Measurements from ENCODE around the gene DAAM1.
A peak's percentile ranks its signal among the peaks of the same experiment; 100 is the strongest.

DAAM1 gene

GRCh38 chr14:59313658-59314608 is 125.5 kb downstream of the DAAM1 start:
- H3K4ac ChIP-seq (ENCODE audit: low read depth in 1 of 2, low read length in 2 of 2), result no peak overlapping the region
- H3K4me3 ChIP-seq (ENCODE audit: insufficient read depth in 1 of 2, low read depth in 1 of 2, low read length in 2 of 2), result no peak overlapping the region
- 99% methylated on average over 2 of the region's 3 CpGs for WGBS

GRCh38 chr14:59314953-59315599 is 126.6 kb downstream of the DAAM1 start:
- H2BK120ac ChIP-seq (ENCODE audit: low read depth, low read length), result no peak overlapping the region
- WGBS, result 100% methylated on average over 4 of the region's 5 CpGs
- no peak overlapping the region for H2BK12ac ChIP-seq (ENCODE audit: low read length in 2 of 2)
- no peak overlapping the region for H3K4ac ChIP-seq (ENCODE audit: low read depth in 1 of 2, low read length in 2 of 2)
- H3K9me3 ChIP-seq (ENCODE audit: control insufficient read depth, low read length), result no peaks in the 10 kb centered on the region
- DNase-seq, result no peak
- H2AK5ac ChIP-seq (ENCODE audit: low read length, severe bottlenecking), result no peak overlapping the region
- no peaks in the 10 kb centered on the region for H3K27me3 ChIP-seq (ENCODE audit: control insufficient read depth in 1 of 2, insufficient read depth in 1 of 2, low read length in 2 of 2)
- no peak overlapping the region for H3K4me3 ChIP-seq (ENCODE audit: insufficient read depth in 1 of 2, low read depth in 1 of 2, low read length in 2 of 2)
- H3K4me2 ChIP-seq (ENCODE audit: low read length, poor library complexity, severe bottlenecking), result no peak overlapping the region
- peaks cover 4% of the 10 kb centered on the region for H3K4me1 ChIP-seq (ENCODE audit: control insufficient read depth, insufficient read depth, low read depth, low read length)
- H3K36me3 ChIP-seq (ENCODE audit: control insufficient read depth in 1 of 2, insufficient read depth in 2 of 2, low read depth in 1 of 2, low read length in 2 of 2), result peaks cover 0 to 4% of the 10 kb centered on the region in 2 experiments
- no peak overlapping the region for H3K9ac ChIP-seq (ENCODE audit: low read length)
- no peak overlapping the region for H3K27ac ChIP-seq (ENCODE audit: low read length, poor library complexity, severe bottlenecking)
- no peak overlapping the region for H3K14ac ChIP-seq (ENCODE audit: low read length in 2 of 2)
- no peak overlapping the region for H3K23ac ChIP-seq (ENCODE audit: low read length in 2 of 2)
- H2BK5ac ChIP-seq (ENCODE audit: low read depth, low read length, poor library complexity, severe bottlenecking), result no peak overlapping the region
- no peak overlapping the region for H4K91ac ChIP-seq (ENCODE audit: low read length)
- no peak overlapping the region for H2AFZ ChIP-seq (ENCODE audit: low read depth, low read length)
- no peak overlapping the region for H3K18ac ChIP-seq (ENCODE audit: low read depth in 1 of 2, low read length in 2 of 2)
- H4K8ac ChIP-seq (ENCODE audit: low read length), result no peak overlapping the region
- no peak overlapping the region for H2BK15ac ChIP-seq (ENCODE audit: low read depth, poor library complexity, severe bottlenecking)
- H3K79me1 ChIP-seq (replicated peaks; ENCODE audit: low read length, poor library complexity, severe bottlenecking), result peaks cover 4% of the 10 kb centered on the region

More at GRCh38 chr14:59313658-59314608, 125.5 kb downstream of the DAAM1 start:
- Histone ChIP-seq H2BK5ac (ENCODE audit: low read depth, low read length, poor library complexity, severe bottlenecking) (no peak overlapping the region), H2AFZ (ENCODE audit: low read depth, low read length) (no peak overlapping the region), H2BK120ac (ENCODE audit: low read depth, low read length) (no peak overlapping the region), H3K9ac (ENCODE audit: low read length) (no peak overlapping the region), H2BK15ac (ENCODE audit: low read depth, poor library complexity, severe bottlenecking) (no peak overlapping the region), H2AK5ac (ENCODE audit: low read length, severe bottlenecking) (peak overlapping the region; percentile 76), H3K4me2 (ENCODE audit: low read length, poor library complexity, severe bottlenecking) (no peak overlapping the region), H3K27ac (ENCODE audit: low read length, poor library complexity, severe bottlenecking) (no peak overlapping the region), H3K9me3 (ENCODE audit: control insufficient read depth, low read length) (no peaks in the 10 kb centered on the region), H4K91ac (ENCODE audit: low read length) (no peak overlapping the region), H3K79me1 (replicated peaks; ENCODE audit: low read length, poor library complexity, severe bottlenecking) (peaks cover 9% of the 10 kb centered on the region), H2BK12ac (ENCODE audit: low read length in 2 of 2) (no peak overlapping the region), H3K4me1 (ENCODE audit: control insufficient read depth, insufficient read depth, low read depth, low read length) (peaks cover 4% of the 10 kb centered on the region), H3K23ac (ENCODE audit: low read length in 2 of 2) (no peak overlapping the region), H4K8ac (ENCODE audit: low read length) (no peak overlapping the region), H3K27me3 (ENCODE audit: control insufficient read depth in 1 of 2, insufficient read depth in 1 of 2, low read length in 2 of 2) (no peaks in the 10 kb centered on the region), H3K18ac (ENCODE audit: low read depth in 1 of 2, low read length in 2 of 2) (no peak overlapping the region), H3K36me3 (ENCODE audit: control insufficient read depth in 1 of 2, insufficient read depth in 2 of 2, low read depth in 1 of 2, low read length in 2 of 2) (peaks cover 0 to 4% of the 10 kb centered on the region in 2 experiments), H3K14ac (ENCODE audit: low read length in 2 of 2) (no peak overlapping the region)
- DNase-seq, result no peak

- H3K36me3 ChIP-seq (ENCODE audit: control insufficient read depth in 1 of 2, insufficient read depth in 2 of 2, low read depth in 1 of 2, low read length in 2 of 2), result peaks cover 0 to 4% of the 10 kb centered on the region in 2 experiments
- H3K4me2 ChIP-seq (ENCODE audit: low read length, poor library complexity, severe bottlenecking), result no peak overlapping the region
- no peak overlapping the region for H3K9ac ChIP-seq (ENCODE audit: low read length)
- H4K91ac ChIP-seq (ENCODE audit: low read length), result no peak overlapping the region
- no peak overlapping the region for H3K4ac ChIP-seq (ENCODE audit: low read depth in 1 of 2, low read length in 2 of 2)
- no peak overlapping the region for H2BK5ac ChIP-seq (ENCODE audit: low read depth, low read length, poor library complexity, severe bottlenecking)
- no peak overlapping the region for H2AFZ ChIP-seq (ENCODE audit: low read depth, low read length)
- no peak overlapping the region for H2BK12ac ChIP-seq (ENCODE audit: low read length in 2 of 2)
- WGBS, result no CpG with 5 or more reads among the region's 1 CpG
- H2AK5ac ChIP-seq (ENCODE audit: low read length, severe bottlenecking), result no peak overlapping the region
- H3K14ac ChIP-seq (ENCODE audit: low read length in 2 of 2), result no peak overlapping the region
- peaks cover 4% of the 10 kb centered on the region for H3K4me1 ChIP-seq (ENCODE audit: control insufficient read depth, insufficient read depth, low read depth, low read length)
- H3K27me3 ChIP-seq (ENCODE audit: control insufficient read depth in 1 of 2, insufficient read depth in 1 of 2, low read length in 2 of 2), result no peaks in the 10 kb centered on the region
- H3K18ac ChIP-seq (ENCODE audit: low read depth in 1 of 2, low read length in 2 of 2), result no peak overlapping the region
- H2BK120ac ChIP-seq (ENCODE audit: low read depth, low read length), result no peak overlapping the region
- no peak overlapping the region for H3K4me3 ChIP-seq (ENCODE audit: insufficient read depth in 1 of 2, low read depth in 1 of 2, low read length in 2 of 2)
- peaks cover 4% of the 10 kb centered on the region for H3K79me1 ChIP-seq (replicated peaks; ENCODE audit: low read length, poor library complexity, severe bottlenecking)
- H2BK15ac ChIP-seq (ENCODE audit: low read depth, poor library complexity, severe bottlenecking), result no peak overlapping the region
- no peak overlapping the region for H3K27ac ChIP-seq (ENCODE audit: low read length, poor library complexity, severe bottlenecking)
- no peak overlapping the region for H4K8ac ChIP-seq (ENCODE audit: low read length)
- no peak overlapping the region for H3K23ac ChIP-seq (ENCODE audit: low read length in 2 of 2)
- DNase-seq, result no peak
- H3K9me3 ChIP-seq (ENCODE audit: control insufficient read depth, low read length), result no peaks in the 10 kb centered on the region
These were observed 127.8 kb downstream of the DAAM1 start for GRCh38 chr14:59316151-59316830.

GRCh38 chr14:59317346-59317745 is 128.9 kb downstream of the DAAM1 start:
- Histone ChIP-seq H3K4me1 (ENCODE audit: control insufficient read depth, insufficient read depth, low read depth, low read length) (peaks cover 4% of the 10 kb centered on the region), H2BK120ac (ENCODE audit: low read depth, low read length) (no peak overlapping the region), H3K9ac (ENCODE audit: low read length) (no peak overlapping the region), H3K79me1 (replicated peaks; ENCODE audit: low read length, poor library complexity, severe bottlenecking) (peaks cover 4% of the 10 kb centered on the region), H3K9me3 (ENCODE audit: control insufficient read depth, low read length) (no peaks in the 10 kb centered on the region), H2BK15ac (ENCODE audit: low read depth, poor library complexity, severe bottlenecking) (no peak overlapping the region), H2AK5ac (ENCODE audit: low read length, severe bottlenecking) (no peak overlapping the region), H3K27ac (ENCODE audit: low read length, poor library complexity, severe bottlenecking) (no peak overlapping the region), H3K27me3 (ENCODE audit: control insufficient read depth in 1 of 2, insufficient read depth in 1 of 2, low read length in 2 of 2) (no peaks in the 10 kb centered on the region), H3K18ac (ENCODE audit: low read depth in 1 of 2, low read length in 2 of 2) (no peak overlapping the region), H2BK12ac (ENCODE audit: low read length in 2 of 2) (no peak overlapping the region), H4K8ac (ENCODE audit: low read length) (no peak overlapping the region), H3K4ac (ENCODE audit: low read depth in 1 of 2, low read length in 2 of 2) (no peak overlapping the region), H2BK5ac (ENCODE audit: low read depth, low read length, poor library complexity, severe bottlenecking) (no peak overlapping the region), H3K4me2 (ENCODE audit: low read length, poor library complexity, severe bottlenecking) (no peak overlapping the region), H2AFZ (ENCODE audit: low read depth, low read length) (no peak overlapping the region), H3K23ac (ENCODE audit: low read length in 2 of 2) (no peak overlapping the region), H3K14ac (ENCODE audit: low read length in 2 of 2) (no peak overlapping the region), H4K91ac (ENCODE audit: low read length) (no peak overlapping the region), H3K4me3 (ENCODE audit: insufficient read depth in 1 of 2, low read depth in 1 of 2, low read length in 2 of 2) (no peak overlapping the region), H3K36me3 (ENCODE audit: control insufficient read depth in 1 of 2, insufficient read depth in 2 of 2, low read depth in 1 of 2, low read length in 2 of 2) (peaks cover 0 to 4% of the 10 kb centered on the region in 2 experiments)
- DNase-seq, result no peak
- WGBS, result 100% methylated on average over 2 of the region's 2 CpGs
